BLaER1 treated with 17β-estradiol and CSF1 and Interleukin-3, amounts not matched to agents 10 nM and 100 nM (cell line): Measurements from ENCODE around the gene REV1.

Experiments used
- H3K27ac ChIP-seq, 11 experiments: shearing (Covaris generic); formaldehyde crosslinking; 2 replicates each; pipeline ENCODE4 v1.8.1; 2022
- H3K27me3 ChIP-seq, 11 experiments: shearing (Covaris generic); formaldehyde crosslinking; 2 replicates each; pipeline ENCODE4 v1.8.1; 2022
- H3K36me3 ChIP-seq, 11 experiments: shearing (Covaris generic); formaldehyde crosslinking; 2 replicates each; pipeline ENCODE4 v1.8.1; 2022
- H3K4me1 ChIP-seq, 10 experiments: shearing (Covaris generic); formaldehyde crosslinking; 2 replicates each; pipeline ENCODE4 v1.8.1; 2022
- H3K4me2 ChIP-seq, 11 experiments: shearing (Covaris generic); formaldehyde crosslinking; 2 replicates each; pipeline ENCODE4 v1.8.1; 2022
- H3K4me3 ChIP-seq, 10 experiments: shearing (Covaris generic); formaldehyde crosslinking; 2 replicates each; pipeline ENCODE4 v1.8.1; 2022
- H3K9ac ChIP-seq, 11 experiments: shearing (Covaris generic); formaldehyde crosslinking; 2 replicates each; pipeline ENCODE4 v1.8.1; 2022
- H3K9me3 ChIP-seq, 11 experiments: shearing (Covaris generic); formaldehyde crosslinking; replicated peaks in 1 of 11; 2 replicates each; pipeline ENCODE4 v1.8.1; 2022
- H4K20me1 ChIP-seq, 11 experiments: shearing (Covaris generic); formaldehyde crosslinking; 2 replicates each; pipeline ENCODE4 v1.8.1; 2022
- Cebpa-rat ChIP-seq, 11 experiments: shearing (Covaris generic); IDR thresholded peaks; 2 replicates each; pipeline ENCODE4 v1.8.1; 2022

REV1 gene

GRCh38 chr2:99489063-99489760 is 605 bp downstream of the REV1 start:
- Histone ChIP-seq H4K20me1 (peaks cover 35 to 52% (median 51%) of the 10 kb centered on the region in 11 experiments; a peak in 21 of 22 replicates), H3K9me3 (no peaks in the 10 kb centered on the region)
- TF ChIP-seq Cebpa-rat (IDR thresholded peaks at IDR 0.05), result no peak

GRCh38 chr2:99488539-99489062 is 1.2 kb downstream of the REV1 start:
- Histone ChIP-seq H3K9me3 (no peaks in the 10 kb centered on the region), H3K4me2 (peak overlapping the region; percentile 72 to 95 (median 86)), H4K20me1 (peaks cover 41 to 58% (median 57%) of the 10 kb centered on the region in 11 experiments; a peak in 21 of 22 replicates), H3K27ac (peak overlapping the region; percentile 89 to 97 (median 94)), H3K9ac (peak overlapping the region; percentile 83 to 98 (median 95)), H3K36me3 (peaks cover 0 to 7% (median 4%) of the 10 kb centered on the region in 11 experiments; a peak in 4 of 22 replicates), H3K4me3 (peak overlapping the region; percentile 68 to 96 (median 90)), H3K4me1 (peaks cover 27 to 48% (median 46%) of the 10 kb centered on the region in 10 experiments), H3K27me3 (no peaks in the 10 kb centered on the region)
- no peak for TF ChIP-seq Cebpa-rat (IDR thresholded peaks at IDR 0.05)

More at GRCh38 chr2:99489063-99489760, 605 bp downstream of the REV1 start:
- Histone ChIP-seq H3K9ac (peak overlapping the region; percentile 83 to 98 (median 95)), H3K4me3 (peak overlapping the region; percentile 68 to 96 (median 90)), H3K4me1 (peaks cover 27 to 48% (median 46%) of the 10 kb centered on the region in 10 experiments), H3K27ac (peak overlapping the region; percentile 89 to 97 (median 94)), H3K36me3 (peaks cover 0 to 7% (median 4%) of the 10 kb centered on the region in 11 experiments; a peak in 4 of 22 replicates), H3K27me3 (no peaks in the 10 kb centered on the region), H3K4me2 (peak overlapping the region; percentile 72 to 95 (median 86))

- no peak overlapping the region for H3K27ac ChIP-seq
- peak overlapping the region; percentile 72 to 95 (median 86) for H3K4me2 ChIP-seq
- no peaks in the 10 kb centered on the region for H3K27me3 ChIP-seq
- TF ChIP-seq Cebpa-rat (IDR thresholded peaks at IDR 0.05), result no peak
- H3K4me1 ChIP-seq, result peaks cover 27 to 48% (median 46%) of the 10 kb centered on the region in 10 experiments
- peak overlapping the region in 8 of 10 experiments; percentile 68 to 96 (median 90); a peak in 11 of 20 replicates for H3K4me3 ChIP-seq
- peaks cover 47 to 65% (median 64%) of the 10 kb centered on the region in 11 experiments; a peak in 21 of 22 replicates for H4K20me1 ChIP-seq
- no peaks in the 10 kb centered on the region for H3K9me3 ChIP-seq
- peaks cover 0 to 12% (median 4%) of the 10 kb centered on the region in 11 experiments; a peak in 4 of 22 replicates for H3K36me3 ChIP-seq
- H3K9ac ChIP-seq, result peak overlapping the region in 4 of 11 experiments; percentile 5 to 94 (median 88); a peak in 3 of 22 replicates
Measured at GRCh38 chr2:99487906-99488305, 1.9 kb downstream of the REV1 start.

GRCh38 chr2:99485824-99486223 is 4.0 kb downstream of the REV1 start:
- no peak overlapping the region for H3K27ac ChIP-seq
- H3K4me3 ChIP-seq, result no peak overlapping the region
- no peak for TF ChIP-seq Cebpa-rat (IDR thresholded peaks at IDR 0.05)
- H3K36me3 ChIP-seq, result peaks cover 0 to 22% (median 16%) of the 10 kb centered on the region in 11 experiments; a peak in 12 of 22 replicates
- H3K4me1 ChIP-seq, result peaks cover 23 to 58% (median 43%) of the 10 kb centered on the region in 10 experiments
- no peaks in the 10 kb centered on the region for H3K9me3 ChIP-seq
- peak overlapping the region in 1 of 11 experiments; percentile 57; a peak in 1 of 22 replicates for H3K9ac ChIP-seq
- no peaks in the 10 kb centered on the region for H3K27me3 ChIP-seq
- peak overlapping the region; percentile 46 to 91 (median 67) for H3K4me2 ChIP-seq
- H4K20me1 ChIP-seq, result peaks cover 64 to 86% (median 83%) of the 10 kb centered on the region in 11 experiments; a peak in 21 of 22 replicates

GRCh38 chr2:99485411-99485810 is 4.4 kb downstream of the REV1 start:
- Histone ChIP-seq H3K9ac (peak overlapping the region in 1 of 11 experiments; percentile 57; a peak in 1 of 22 replicates), H3K27ac (no peak overlapping the region), H3K9me3 (no peaks in the 10 kb centered on the region), H4K20me1 (peaks cover 67 to 90% (median 87%) of the 10 kb centered on the region in 11 experiments; a peak in 21 of 22 replicates), H3K4me3 (no peak overlapping the region), H3K36me3 (peaks cover 0 to 22% (median 16%) of the 10 kb centered on the region in 11 experiments; a peak in 12 of 22 replicates), H3K27me3 (no peaks in the 10 kb centered on the region), H3K4me1 (peaks cover 19 to 58% (median 39%) of the 10 kb centered on the region in 10 experiments), H3K4me2 (peak overlapping the region; percentile 46 to 91 (median 67))
- TF ChIP-seq Cebpa-rat (IDR thresholded peaks at IDR 0.05), result no peak

GRCh38 chr2:99484205-99484604 is 5.6 kb downstream of the REV1 start:
- Histone ChIP-seq H3K4me1 (peaks cover 19 to 70% (median 39%) of the 10 kb centered on the region in 10 experiments), H3K36me3 (peaks cover 0 to 32% (median 19%) of the 10 kb centered on the region in 11 experiments; a peak in 14 of 22 replicates), H3K27ac (no peak overlapping the region), H3K9ac (no peak overlapping the region), H3K27me3 (no peaks in the 10 kb centered on the region), H3K4me2 (no peak overlapping the region), H4K20me1 (peaks cover 80 to 100% (median 97%) of the 10 kb centered on the region in 11 experiments; a peak in 21 of 22 replicates), H3K9me3 (no peaks in the 10 kb centered on the region), H3K4me3 (no peak overlapping the region)
- no peak for TF ChIP-seq Cebpa-rat (IDR thresholded peaks at IDR 0.05)

GRCh38 chr2:99481941-99482340 is 7.9 kb downstream of the REV1 start:
- Histone ChIP-seq H3K36me3 (peaks cover 0 to 39% (median 27%) of the 10 kb centered on the region in 11 experiments; a peak in 15 of 22 replicates), H3K4me2 (peak overlapping the region in 1 of 11 experiments; percentile 1; a peak in 2 of 22 replicates), H3K4me3 (no peak overlapping the region), H3K27ac (no peak overlapping the region), H3K4me1 (peaks cover 16 to 76% (median 31%) of the 10 kb centered on the region in 10 experiments), H3K27me3 (no peaks in the 10 kb centered on the region), H4K20me1 (peaks cover 91 to 100% (median 100%) of the 10 kb centered on the region in 11 experiments), H3K9me3 (no peaks in the 10 kb centered on the region), H3K9ac (no peak overlapping the region)
- no peak for TF ChIP-seq Cebpa-rat (IDR thresholded peaks at IDR 0.05)

- H3K27me3 ChIP-seq, result no peaks in the 10 kb centered on the region
- H3K9ac ChIP-seq, result no peak overlapping the region
- H4K20me1 ChIP-seq, result peaks cover 91 to 100% (median 100%) of the 10 kb centered on the region in 11 experiments
- H3K4me2 ChIP-seq, result peak overlapping the region in 1 of 11 experiments; percentile 1; a peak in 2 of 22 replicates
- H3K4me3 ChIP-seq, result no peak overlapping the region
- no peaks in the 10 kb centered on the region for H3K9me3 ChIP-seq
- no peak overlapping the region for H3K27ac ChIP-seq
- peaks cover 0 to 44% (median 31%) of the 10 kb centered on the region in 11 experiments; a peak in 16 of 22 replicates for H3K36me3 ChIP-seq
- no peak for TF ChIP-seq Cebpa-rat (IDR thresholded peaks at IDR 0.05)
- H3K4me1 ChIP-seq, result peaks cover 12 to 76% (median 27%) of the 10 kb centered on the region in 10 experiments
Measured at GRCh38 chr2:99481527-99481926, 8.3 kb downstream of the REV1 start.
